Activated CD4-positive, alpha-beta memory T cell treated with anti-CD3 and anti-CD28 coated beads for 36 hours (primary cell): Measurements from ENCODE around the gene GSAP. TPM values are rescaled to one million over a fixed set of nuclear protein-coding genes. Genes with fewer than 3 reads are reported as not detected.
"Not testable (repeated sequence)": the region's sequence is repeated elsewhere in the genome, so short reads cannot be mapped to it uniquely, and the experiment has no call there.

Experiments
- CTCF ChIA-PET: fragments of 350-600 bp; sonication (Branson Sonifier 250); formaldehyde crosslinking; loops from one replicate; lab custom pipeline; 2021; ENCODE audit warnings: antibody characterized with exemption, inconsistent platforms; lab: Charles Lee
- POLR2A ChIA-PET: fragments of 350-600 bp; sonication (Branson Sonifier 250); formaldehyde crosslinking; loops from one replicate; lab custom pipeline; 2021; ENCODE audit warnings: antibody characterized with exemption; lab: Charles Lee
- DNase-seq: peaks from one replicate; pipeline ENCODE4 v3.0.0-alpha.2; 2020
- H3K27ac Mint-ChIP-seq: one replicate; pipeline ENCODE4 v1.8.0; 2021; ENCODE audit warnings: mixed read lengths
- H3K27me3 Mint-ChIP-seq: one replicate; pipeline ENCODE4 v1.8.0; 2021; ENCODE audit warnings: mixed read lengths
- H3K36me3 Mint-ChIP-seq: one replicate; pipeline ENCODE4 v1.8.0; 2021; ENCODE audit warnings: mixed read lengths
- H3K4me1 Mint-ChIP-seq: one replicate; pipeline ENCODE4 v1.8.0; 2021; ENCODE audit warnings: low read depth, mixed read lengths
- H3K4me3 Mint-ChIP-seq: one replicate; pipeline ENCODE4 v1.8.0; 2021; ENCODE audit warnings: mild to moderate bottlenecking, mixed read lengths
- H3K9me3 Mint-ChIP-seq: one replicate; pipeline ENCODE4 v1.8.0; 2021; ENCODE audit warnings: mixed read lengths
- intact Hi-C: fragments of 100-400 bp; cut with micrococcal nuclease; formaldehyde crosslinking; loops from one replicate; pipeline ENCODE4 v1.15.1; 2023
- total RNA-seq, 2 experiments: library from RNA; stranded (reverse); gene quantifications; one replicate each; pipeline ENCODE4 v1.2.3, GENCODE V29; 2021

The GSAP gene, protein sequence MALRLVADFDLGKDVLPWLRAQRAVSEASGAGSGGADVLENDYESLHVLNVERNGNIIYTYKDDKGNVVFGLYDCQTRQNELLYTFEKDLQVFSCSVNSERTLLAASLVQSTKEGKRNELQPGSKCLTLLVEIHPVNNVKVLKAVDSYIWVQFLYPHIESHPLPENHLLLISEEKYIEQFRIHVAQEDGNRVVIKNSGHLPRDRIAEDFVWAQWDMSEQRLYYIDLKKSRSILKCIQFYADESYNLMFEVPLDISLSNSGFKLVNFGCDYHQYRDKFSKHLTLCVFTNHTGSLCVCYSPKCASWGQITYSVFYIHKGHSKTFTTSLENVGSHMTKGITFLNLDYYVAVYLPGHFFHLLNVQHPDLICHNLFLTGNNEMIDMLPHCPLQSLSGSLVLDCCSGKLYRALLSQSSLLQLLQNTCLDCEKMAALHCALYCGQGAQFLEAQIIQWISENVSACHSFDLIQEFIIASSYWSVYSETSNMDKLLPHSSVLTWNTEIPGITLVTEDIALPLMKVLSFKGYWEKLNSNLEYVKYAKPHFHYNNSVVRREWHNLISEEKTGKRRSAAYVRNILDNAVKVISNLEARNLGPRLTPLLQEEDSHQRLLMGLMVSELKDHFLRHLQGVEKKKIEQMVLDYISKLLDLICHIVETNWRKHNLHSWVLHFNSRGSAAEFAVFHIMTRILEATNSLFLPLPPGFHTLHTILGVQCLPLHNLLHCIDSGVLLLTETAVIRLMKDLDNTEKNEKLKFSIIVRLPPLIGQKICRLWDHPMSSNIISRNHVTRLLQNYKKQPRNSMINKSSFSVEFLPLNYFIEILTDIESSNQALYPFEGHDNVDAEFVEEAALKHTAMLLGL
- 1 to 10 TPM; 1.7 to 1.9 TPM for total RNA-seq

DNA sequence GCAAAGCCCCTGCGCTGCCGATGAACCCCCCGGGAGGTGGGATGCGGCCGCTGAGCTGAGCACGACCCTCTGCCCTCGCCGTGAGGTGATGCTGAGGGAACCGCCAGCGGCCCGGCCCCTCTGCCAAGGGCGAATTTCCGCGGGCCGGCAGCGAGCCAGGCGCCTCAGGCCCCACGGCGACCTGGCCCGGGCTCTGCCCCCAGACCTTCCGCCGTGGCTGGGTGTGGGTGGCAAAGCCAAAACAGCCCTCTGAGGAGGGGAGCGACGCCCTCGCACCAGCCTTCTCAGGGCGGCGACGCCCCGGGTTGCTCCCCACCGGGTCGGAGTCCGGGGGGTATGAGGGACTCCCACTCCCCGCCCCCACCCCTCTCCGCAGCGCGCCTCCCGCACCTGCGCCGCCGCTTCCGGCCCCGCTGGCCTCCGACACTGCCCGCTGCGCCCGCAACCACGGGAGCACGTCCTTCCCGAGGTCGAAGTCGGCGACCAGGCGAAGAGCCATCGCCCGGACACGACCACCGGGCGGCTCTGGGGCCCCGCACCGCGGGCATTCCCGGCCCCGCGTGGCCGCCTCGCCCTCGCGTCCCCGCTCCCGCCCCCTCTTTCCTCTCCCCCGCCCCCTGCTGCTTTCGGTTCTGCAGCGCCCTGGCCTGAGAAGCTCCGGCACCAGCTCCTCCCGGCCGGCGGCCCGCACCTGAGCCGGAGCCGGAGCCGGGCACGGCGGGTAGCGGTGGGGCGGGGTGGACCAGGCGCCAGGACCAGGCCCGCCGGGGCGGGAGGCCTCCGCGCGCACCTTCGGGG lies at the start of gene GSAP:
TSS of gene GSAP (minus strand) at position 527 of the 798 bp plus-strand sequence. CDS start at position 499, 28 bp downstream.
- Mint-ChIP-seq H3K9me3 (no peaks in the 10 kb centered on the region), H3K4me3 (peak within 1 kb of the TSS; percentile 59), H3K4me1 (peaks cover 32% of the 10 kb centered on the region), H3K27ac (no peak within 1 kb of the TSS), H3K27me3 (peaks cover 3% of the 10 kb centered on the region), H3K36me3 (no peaks in the 10 kb centered on the region)
- ChIA-PET POLR2A (interaction anchor here (1.2 to 1.6 kb wide), 3 partner anchors 9 to 35 kb away, joined by 3 to 4 read pairs (median 3); no protein-coding TSS in a partner anchor), CTCF (interaction anchor here (1.5 kb wide), 1 partner anchor 343 kb away, joined by 4 read pairs; no protein-coding TSS in a partner anchor)
- DNase-seq, result peak; percentile 61
- intact Hi-C loops, result loop anchor here (5.0 kb wide), 1 partner anchor 46 kb away; no protein-coding TSS in a partner anchor

DNA sequence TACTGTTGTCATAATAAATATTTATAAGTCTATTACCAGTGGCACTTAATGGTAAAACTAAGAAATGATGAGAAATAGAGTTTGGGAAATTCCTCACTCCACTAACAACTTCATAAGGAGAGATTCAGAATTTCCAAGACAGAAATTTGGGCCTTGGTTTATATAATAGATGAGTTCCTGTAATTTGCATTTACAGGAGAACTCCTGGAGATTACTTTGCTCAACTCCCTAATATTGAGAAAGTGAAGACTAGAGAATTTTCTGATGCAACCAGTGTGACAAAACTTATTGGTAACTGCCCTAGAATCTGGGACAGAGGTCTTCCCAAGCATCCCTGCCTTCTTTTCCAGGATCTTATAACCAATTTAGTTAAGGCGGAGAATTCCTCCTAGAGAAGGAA lies 49.1 kb upstream of the GSAP start:
- Mint-ChIP-seq H3K9me3 (no peaks in the 10 kb centered on the region), H3K36me3 (no peaks in the 10 kb centered on the region), H3K4me1 (peaks cover 14% of the 10 kb centered on the region), H3K27me3 (no peaks in the 10 kb centered on the region), H3K4me3 (no peak overlapping the region), H3K27ac (no peak overlapping the region)
- ChIA-PET POLR2A (no interaction called here), CTCF (no interaction called here)
- intact Hi-C loops, result no loop called here
- DNase-seq, result no peak

DNA sequence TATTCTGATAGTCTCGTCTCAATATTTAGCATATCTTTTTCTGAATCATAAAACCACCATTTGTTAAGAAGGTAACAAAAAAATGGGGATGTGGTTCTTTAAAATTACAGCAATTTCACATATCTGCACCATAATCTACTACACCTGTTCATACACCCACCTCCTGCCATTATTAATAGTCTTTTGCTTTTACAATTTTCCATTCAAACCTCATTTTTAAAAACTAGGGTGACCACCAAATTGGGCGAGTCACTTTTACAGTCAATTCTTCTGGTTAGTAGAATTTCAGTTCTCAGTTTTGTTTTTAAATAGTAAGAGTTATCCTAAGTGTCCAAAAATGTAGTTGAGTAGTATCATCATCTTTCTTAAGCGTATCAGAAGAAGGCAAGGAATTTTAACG lies 48.4 kb upstream of the GSAP start:
- CTCF ChIA-PET, result no interaction called here

DNA sequence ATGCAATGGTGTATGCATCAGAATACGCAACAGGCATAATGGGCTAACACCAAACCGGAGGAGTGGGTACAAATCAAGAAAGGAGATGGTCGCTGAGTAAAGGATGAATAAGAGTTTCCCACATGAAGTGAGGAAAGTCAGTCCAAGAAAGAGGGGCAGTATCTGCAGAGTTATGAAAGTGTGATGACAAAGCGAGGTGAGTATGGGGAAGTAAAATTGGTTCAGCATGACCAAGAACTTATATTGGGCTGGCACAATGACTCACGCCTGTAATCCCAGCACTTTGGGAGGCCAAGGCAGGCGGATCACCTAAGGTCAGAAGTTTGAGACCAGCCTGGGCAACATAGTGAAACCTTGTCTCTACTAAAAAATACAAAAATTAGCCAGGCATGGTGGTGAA lies 47.5 kb upstream of the GSAP start:
- intact Hi-C loops, result loop anchor here (1.0 to 5.0 kb wide), 3 partner anchors 46 to 197 kb away; partner anchors contain the start of gene GSAP
- DNase-seq, result peak; percentile 48
- H3K27ac Mint-ChIP-seq, H3K9me3 Mint-ChIP-seq, POLR2A ChIA-PET, H3K4me3 Mint-ChIP-seq, H3K27me3 Mint-ChIP-seq, CTCF ChIA-PET, H3K36me3 Mint-ChIP-seq: not testable (repeated sequence)
- H3K4me1 Mint-ChIP-seq, result peaks cover 14% of the 10 kb centered on the region

More for the DNA sequence above, 48.4 kb upstream of the GSAP start:
- Mint-ChIP-seq H3K36me3 (no peaks in the 10 kb centered on the region), H3K4me1 (peaks cover 14% of the 10 kb centered on the region), H3K27me3 (no peaks in the 10 kb centered on the region), H3K27ac (no peak overlapping the region), H3K9me3 (no peaks in the 10 kb centered on the region), H3K4me3 (no peak overlapping the region)
- no peak for DNase-seq
- intact Hi-C loops, result loop anchor here (5.0 kb wide), 1 partner anchor 47 kb away; the partner anchor contains the start of gene GSAP
- POLR2A ChIA-PET, result no interaction called here

DNA sequence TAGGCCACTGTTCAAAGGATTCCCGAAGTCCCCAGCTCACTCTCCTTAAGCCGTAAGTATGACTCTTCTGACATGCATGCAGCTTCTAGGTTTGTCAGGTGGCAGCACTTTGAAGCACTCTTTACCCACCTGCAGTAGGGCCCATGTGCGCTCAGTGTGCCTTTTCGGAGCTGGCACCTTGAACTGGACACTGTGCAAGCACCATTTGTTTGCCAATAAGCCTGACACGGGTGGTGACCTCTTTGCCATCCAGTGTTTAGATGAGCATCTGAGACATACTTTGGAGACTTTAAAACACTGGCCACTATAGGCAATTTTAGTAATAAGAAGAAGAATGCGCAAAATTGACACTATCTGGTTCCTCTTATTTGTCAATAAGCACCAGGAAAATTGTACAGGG lies 45.7 kb upstream of the GSAP start:
- Mint-ChIP-seq H3K4me1 (peaks cover 14% of the 10 kb centered on the region), H3K4me3 (no peak overlapping the region), H3K36me3 (no peaks in the 10 kb centered on the region), H3K27me3 (no peaks in the 10 kb centered on the region), H3K27ac (no peak overlapping the region), H3K9me3 (no peaks in the 10 kb centered on the region)
- ChIA-PET POLR2A (no interaction called here), CTCF (no interaction called here)
- DNase-seq, result no peak
- intact Hi-C loops, result loop anchor here (5.0 kb wide), 1 partner anchor 45 kb away; the partner anchor contains the start of gene GSAP

DNA sequence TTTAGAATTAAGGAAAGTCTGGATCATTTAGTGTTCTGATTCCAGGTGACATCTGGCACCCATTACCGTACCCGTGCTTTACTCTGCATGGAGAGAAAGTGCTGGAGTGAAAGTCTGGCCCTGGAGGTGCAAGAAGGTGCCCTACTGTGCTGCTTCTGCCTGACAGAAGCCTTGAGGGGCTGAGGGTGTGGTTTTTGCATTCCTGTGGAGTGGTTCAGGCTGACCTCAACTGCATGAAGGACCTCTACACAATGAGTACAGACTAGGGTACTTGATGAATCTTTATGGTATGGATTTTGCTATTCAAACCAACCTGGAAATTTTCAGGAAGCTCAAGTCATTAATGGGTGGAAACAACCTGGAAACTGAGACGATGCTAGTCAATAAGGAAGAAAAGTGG lies 45.1 kb upstream of the GSAP start:
- DNase-seq, result no peak
- H3K27ac Mint-ChIP-seq, result no peak overlapping the region
- ChIA-PET CTCF (no interaction called here), POLR2A (no interaction called here)
- H3K9me3 Mint-ChIP-seq, result no peaks in the 10 kb centered on the region
- no peak overlapping the region for H3K4me3 Mint-ChIP-seq
- H3K27me3 Mint-ChIP-seq, result no peaks in the 10 kb centered on the region
- H3K36me3 Mint-ChIP-seq, result no peaks in the 10 kb centered on the region
- intact Hi-C loops, result loop anchor here (5.0 kb wide), 1 partner anchor 44 kb away; the partner anchor contains the start of gene GSAP
- H3K4me1 Mint-ChIP-seq, result peaks cover 14% of the 10 kb centered on the region

DNA sequence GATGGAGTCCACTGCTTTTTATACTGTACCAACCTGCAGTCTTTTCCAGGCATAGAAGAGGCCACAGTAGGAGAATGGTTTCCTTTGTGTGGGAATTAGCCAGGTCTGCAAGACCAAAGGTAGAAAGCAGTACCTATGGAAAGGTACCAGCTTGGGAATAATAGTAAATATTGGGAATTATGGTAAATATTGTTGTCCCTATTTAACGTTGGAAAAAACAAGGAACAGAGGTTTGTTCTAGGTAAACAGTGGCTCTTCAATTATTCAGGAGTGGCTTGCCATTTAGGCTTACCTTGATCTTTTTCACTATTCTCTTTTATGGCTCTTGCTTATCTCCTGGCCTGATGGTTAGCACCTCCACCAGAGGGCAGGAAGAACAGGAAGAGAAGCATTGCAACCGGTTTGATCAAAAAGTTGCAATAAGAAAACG lies 43.9 kb upstream of the GSAP start:
- CTCF ChIA-PET, result no interaction called here

DNA sequence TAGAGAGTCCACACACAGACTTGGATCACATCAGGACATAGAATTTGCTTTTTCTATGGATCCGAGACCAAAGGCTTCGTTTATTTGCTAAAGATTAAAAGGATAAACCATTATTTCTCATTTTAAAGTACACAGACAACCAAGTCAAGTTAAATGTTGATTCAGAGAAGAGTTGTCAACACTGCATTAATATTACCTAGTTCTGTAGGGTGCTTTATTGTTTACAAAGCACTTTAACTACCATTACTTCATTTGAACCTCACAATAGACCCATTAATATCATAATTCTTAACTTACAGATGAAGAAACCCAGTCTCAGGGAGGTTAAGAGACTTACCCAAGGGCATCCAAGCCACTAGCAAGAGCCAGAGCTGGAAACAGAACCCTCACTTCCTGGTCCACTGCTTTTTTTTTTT lies 43.2 kb upstream of the GSAP start:
- ChIA-PET POLR2A (no interaction called here), CTCF (no interaction called here)
- no peaks in the 10 kb centered on the region for H3K9me3 Mint-ChIP-seq
- H3K4me3 Mint-ChIP-seq, result no peak overlapping the region
- H3K36me3 Mint-ChIP-seq, result no peaks in the 10 kb centered on the region
- peaks cover 9% of the 10 kb centered on the region for H3K4me1 Mint-ChIP-seq
- no peaks in the 10 kb centered on the region for H3K27me3 Mint-ChIP-seq
- intact Hi-C loops, result no loop called here
- no peak overlapping the region for H3K27ac Mint-ChIP-seq
- no peak for DNase-seq

More for the DNA sequence above, 43.9 kb upstream of the GSAP start:
- no peaks in the 10 kb centered on the region for H3K36me3 Mint-ChIP-seq
- H3K4me1 Mint-ChIP-seq, result peaks cover 14% of the 10 kb centered on the region
- H3K9me3 Mint-ChIP-seq, result no peaks in the 10 kb centered on the region
- H3K27me3 Mint-ChIP-seq, result no peaks in the 10 kb centered on the region
- no peak overlapping the region for H3K27ac Mint-ChIP-seq
- DNase-seq, result no peak
- POLR2A ChIA-PET, result no interaction called here
- no peak overlapping the region for H3K4me3 Mint-ChIP-seq
- intact Hi-C loops, result loop anchor here (5.0 kb wide), 1 partner anchor 43 kb away; the partner anchor contains the start of gene GSAP

DNA sequence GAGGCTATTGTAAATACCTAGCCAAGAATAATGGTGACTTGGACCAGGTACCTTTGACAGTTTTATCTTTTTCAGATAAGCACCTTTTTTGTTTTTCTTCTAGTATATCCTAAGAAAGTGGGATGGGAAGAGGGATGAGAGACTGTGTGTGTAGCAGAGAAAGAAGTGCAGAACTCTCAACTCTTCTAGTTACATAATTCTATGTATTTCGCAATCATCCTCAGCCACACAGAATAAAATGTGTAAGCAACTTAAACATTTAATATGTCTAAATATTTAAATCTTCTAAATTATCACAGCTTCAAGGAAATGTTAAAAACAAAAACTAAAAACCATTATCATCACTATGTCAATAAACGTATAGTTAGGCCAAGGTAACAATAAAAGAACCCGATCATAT lies 42.6 kb upstream of the GSAP start:
- ChIA-PET CTCF (no interaction called here), POLR2A (no interaction called here)
- H3K4me1 Mint-ChIP-seq, result peaks cover 4% of the 10 kb centered on the region
- no peaks in the 10 kb centered on the region for H3K9me3 Mint-ChIP-seq
- H3K27ac Mint-ChIP-seq, result no peak overlapping the region
- intact Hi-C loops, result no loop called here
- DNase-seq, result no peak
- no peak overlapping the region for H3K4me3 Mint-ChIP-seq
- H3K27me3 Mint-ChIP-seq, result no peaks in the 10 kb centered on the region
- H3K36me3 Mint-ChIP-seq, result no peaks in the 10 kb centered on the region

DNA sequence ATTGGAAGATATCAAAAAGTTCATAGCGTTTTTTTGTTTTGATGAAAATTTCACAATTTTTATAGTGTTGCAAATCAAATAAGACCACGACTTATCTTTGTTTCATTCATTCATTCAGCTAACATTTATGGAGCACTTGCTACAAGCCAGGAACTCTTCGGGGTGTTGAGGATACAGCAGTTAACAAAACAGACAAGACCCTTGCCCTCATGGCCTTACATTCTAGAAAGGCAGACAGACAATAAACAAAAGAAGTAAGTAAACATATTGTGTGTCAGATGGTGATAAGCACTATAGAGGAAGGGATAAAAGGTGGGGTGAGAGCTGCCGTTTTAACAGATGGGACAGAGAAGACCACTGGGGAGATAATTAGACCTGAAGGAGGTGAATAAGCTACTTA lies 41.6 kb upstream of the GSAP start:
- no peaks in the 10 kb centered on the region for H3K36me3 Mint-ChIP-seq
- no peaks in the 10 kb centered on the region for H3K27me3 Mint-ChIP-seq
- no peaks in the 10 kb centered on the region for H3K9me3 Mint-ChIP-seq
- ChIA-PET POLR2A (no interaction called here), CTCF (no interaction called here)
- intact Hi-C loops, result no loop called here
- no peak overlapping the region for H3K4me3 Mint-ChIP-seq
- H3K27ac Mint-ChIP-seq, result no peak overlapping the region
- H3K4me1 Mint-ChIP-seq, result no peaks in the 10 kb centered on the region
- no peak for DNase-seq

DNA sequence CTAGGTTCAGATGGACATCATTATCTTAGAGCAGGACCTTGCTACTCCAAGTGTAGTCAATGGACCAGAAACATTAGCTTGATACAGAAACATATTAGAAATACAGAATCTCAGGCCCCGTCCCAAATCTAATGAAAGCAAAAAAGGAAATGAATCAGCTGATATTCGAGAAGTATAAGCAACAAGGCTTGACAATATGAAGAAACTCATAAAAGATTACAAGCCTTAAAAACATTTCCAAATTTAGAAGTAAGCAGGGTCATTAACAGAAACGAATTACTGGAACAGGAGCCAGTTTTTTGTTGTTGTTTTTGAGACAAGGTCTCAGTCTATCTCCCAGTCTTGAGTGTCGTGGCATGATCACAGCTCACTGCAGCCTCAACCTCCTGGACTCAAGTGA lies 40.5 kb upstream of the GSAP start:
- CTCF ChIA-PET, result no interaction called here

More for the DNA sequence above, 40.5 kb upstream of the GSAP start:
- no peak overlapping the region for H3K4me3 Mint-ChIP-seq
- no peaks in the 10 kb centered on the region for H3K27me3 Mint-ChIP-seq
- no peaks in the 10 kb centered on the region for H3K4me1 Mint-ChIP-seq
- intact Hi-C loops, result no loop called here
- POLR2A ChIA-PET, result no interaction called here
- no peak overlapping the region for H3K27ac Mint-ChIP-seq
- DNase-seq, result no peak
- no peaks in the 10 kb centered on the region for H3K9me3 Mint-ChIP-seq
- no peaks in the 10 kb centered on the region for H3K36me3 Mint-ChIP-seq
